SK-N-SH treated with all-trans-retinoic acid at 6 μM for 48 hours (cell line): ENCODE results near the gene CD101.
A peak's percentile ranks its signal among the peaks of the same experiment; 100 is the strongest.

ENCODE experiments used
- ATAC-seq: fragments of 200-7000 bp; cut with Tn5 transposase; 3 replicates; pipeline ENCODE4 v1.9.1; 2020; ENCODE audit warnings: mild to moderate bottlenecking, moderate library complexity
- ARNTL ChIP-seq: fragments of 450-650 bp; formaldehyde crosslinking; IDR thresholded peaks from 2 replicates; pipeline ENCODE4 v1.5.0; 2020; ENCODE audit warnings: low read depth, mild to moderate bottlenecking, moderate library complexity, borderline replicate concordance
- BACH2 ChIP-seq: fragments of 250-450 bp; sonication (Bioruptor Pico); IDR thresholded peaks from 2 replicates; pipeline ENCODE4 v1.9.0; 2021; ENCODE audit warnings: mild to moderate bottlenecking, borderline replicate concordance
- CREB5 ChIP-seq: fragments of 250-450 bp; sonication (Bioruptor Pico); IDR thresholded peaks from 2 replicates; pipeline ENCODE4 v1.5.1; 2020; ENCODE audit warnings: low read depth, mild to moderate bottlenecking, moderate library complexity
- CSDC2 ChIP-seq: fragments of 250-450 bp; sonication (Bioruptor Pico); IDR thresholded peaks from 2 replicates; pipeline ENCODE4 v1.5.0; 2020; ENCODE audit warnings: mild to moderate bottlenecking, moderate library complexity
- ESRRG ChIP-seq: fragments of 250-450 bp; sonication (Bioruptor Pico); IDR thresholded peaks from 2 replicates; pipeline ENCODE4 v1.6.1; 2021; ENCODE audit warnings: mild to moderate bottlenecking
- GLIS3 ChIP-seq: fragments of 250-450 bp; sonication (Bioruptor Pico); IDR thresholded peaks from 2 replicates; pipeline ENCODE4 v1.5.0; 2020; ENCODE audit warnings: mild to moderate bottlenecking, moderate library complexity
- ISL1 ChIP-seq: fragments of 250-450 bp; sonication (Bioruptor Pico); IDR thresholded peaks from 2 replicates; pipeline ENCODE4 v2.1.2; 2022; ENCODE audit warnings: mild to moderate bottlenecking, moderate library complexity
- OSR1 ChIP-seq: fragments of 250-450 bp; sonication (Bioruptor Pico); IDR thresholded peaks from 2 replicates; pipeline ENCODE4 v1.8.0; 2022; ENCODE audit warnings: moderate library complexity, mild to moderate bottlenecking, inconsistent platforms
- PPARA ChIP-seq: fragments of 250-450 bp; sonication (Bioruptor Pico); IDR thresholded peaks from 2 replicates; pipeline ENCODE4 v1.5.0; 2020; ENCODE audit warnings: mild to moderate bottlenecking, borderline replicate concordance
- RARB ChIP-seq: fragments of 250-450 bp; sonication (Bioruptor Pico); IDR thresholded peaks from 2 replicates; pipeline ENCODE4 v1.8.0; 2021; ENCODE audit warnings: mild to moderate bottlenecking, moderate library complexity
- SNAI2 ChIP-seq: fragments of 250-450 bp; sonication (Bioruptor Pico); IDR thresholded peaks from 2 replicates; pipeline ENCODE4 v1.5.0; 2020; ENCODE audit warnings: mild to moderate bottlenecking, moderate library complexity
- TCF4 ChIP-seq: fragments of 250-450 bp; sonication (Bioruptor Pico); IDR thresholded peaks from 2 replicates; pipeline ENCODE4 v1.8.0; 2021; ENCODE audit warnings: mild to moderate bottlenecking, moderate library complexity, borderline replicate concordance
- TOX ChIP-seq: fragments of 250-450 bp; sonication (Bioruptor Pico); IDR thresholded peaks from 2 replicates; pipeline ENCODE4 v1.8.0; 2021; ENCODE audit warnings: mild to moderate bottlenecking, moderate library complexity, borderline replicate concordance
- TSHZ2 ChIP-seq: fragments of 250-450 bp; sonication (Bioruptor Pico); IDR thresholded peaks from 2 replicates; pipeline ENCODE4 v1.5.0; 2020; ENCODE audit warnings: mild to moderate bottlenecking, moderate library complexity
- ZC3H10 ChIP-seq: fragments of 250-450 bp; sonication (Bioruptor Pico); IDR thresholded peaks from 2 replicates; pipeline ENCODE4 v1.5.1; 2021; ENCODE audit warnings: mild to moderate bottlenecking, moderate library complexity
- ZFP3 ChIP-seq: fragments of 250-450 bp; sonication (Bioruptor Pico); IDR thresholded peaks from 2 replicates; pipeline ENCODE4 v1.5.0; 2020; ENCODE audit warnings: mild to moderate bottlenecking, moderate library complexity
- ZFP30 ChIP-seq: fragments of 450-650 bp; formaldehyde crosslinking; IDR thresholded peaks from 2 replicates; pipeline ENCODE4 v1.5.0; 2022; ENCODE audit warnings: mild to moderate bottlenecking, moderate library complexity
- ZNF565 ChIP-seq: fragments of 450-650 bp; formaldehyde crosslinking; conservative IDR thresholded peaks from 2 replicates; pipeline ENCODE4 v1.5.0; 2020; ENCODE audit warnings: low read depth, mild to moderate bottlenecking, moderate library complexity
- ZNF70 ChIP-seq: fragments of 450-650 bp; formaldehyde crosslinking; IDR thresholded peaks from 2 replicates; pipeline ENCODE4 v1.5.0; 2020; ENCODE audit warnings: mild to moderate bottlenecking, moderate library complexity
- ZNF8 ChIP-seq: fragments of 450-650 bp; formaldehyde crosslinking; IDR thresholded peaks from 2 replicates; pipeline ENCODE4 v1.5.0; 2020; ENCODE audit warnings: mild to moderate bottlenecking, moderate library complexity
- TF ChIP-seq, protein P1 (sequence below): fragments of 250-450 bp; sonication (Bioruptor Pico); IDR thresholded peaks from 2 replicates; pipeline ENCODE4 v1.8.0; 2020; ENCODE audit warnings: mild to moderate bottlenecking, moderate library complexity, borderline replicate concordance
- TF ChIP-seq, protein P2 (sequence below): fragments of 250-450 bp; sonication (Bioruptor Pico); IDR thresholded peaks from 2 replicates; pipeline ENCODE4 v1.8.0; 2021; ENCODE audit warnings: low read depth, mild to moderate bottlenecking, moderate library complexity, borderline replicate concordance
- TF ChIP-seq, protein P3 (sequence below): fragments of 250-450 bp; sonication (Bioruptor Pico); IDR thresholded peaks from 2 replicates; pipeline ENCODE4 v1.5.1; 2021; ENCODE audit warnings: mild to moderate bottlenecking, moderate library complexity

Gene CD101

DNA sequence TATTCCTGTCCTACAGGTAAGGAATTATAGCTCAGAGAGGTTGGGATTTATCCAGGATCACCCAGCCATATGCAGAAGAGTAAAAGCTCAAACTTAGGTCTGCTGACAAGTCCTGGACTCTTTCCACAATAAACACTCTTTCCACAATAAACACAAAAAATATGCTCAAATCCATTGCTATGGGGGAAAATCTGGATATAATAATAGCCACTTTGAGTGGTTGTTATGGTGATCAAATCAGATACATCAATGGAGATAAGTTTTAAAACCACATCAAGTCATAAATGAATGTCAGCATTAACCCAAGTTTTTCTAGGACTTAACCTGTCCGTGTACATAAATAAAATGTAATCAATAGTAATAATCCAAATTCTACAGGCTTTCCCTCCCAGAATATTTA is 36.2 kb downstream of the CD101 start:
- no peak for TF ChIP-seq CSDC2
- TF ChIP-seq, protein P1, sequence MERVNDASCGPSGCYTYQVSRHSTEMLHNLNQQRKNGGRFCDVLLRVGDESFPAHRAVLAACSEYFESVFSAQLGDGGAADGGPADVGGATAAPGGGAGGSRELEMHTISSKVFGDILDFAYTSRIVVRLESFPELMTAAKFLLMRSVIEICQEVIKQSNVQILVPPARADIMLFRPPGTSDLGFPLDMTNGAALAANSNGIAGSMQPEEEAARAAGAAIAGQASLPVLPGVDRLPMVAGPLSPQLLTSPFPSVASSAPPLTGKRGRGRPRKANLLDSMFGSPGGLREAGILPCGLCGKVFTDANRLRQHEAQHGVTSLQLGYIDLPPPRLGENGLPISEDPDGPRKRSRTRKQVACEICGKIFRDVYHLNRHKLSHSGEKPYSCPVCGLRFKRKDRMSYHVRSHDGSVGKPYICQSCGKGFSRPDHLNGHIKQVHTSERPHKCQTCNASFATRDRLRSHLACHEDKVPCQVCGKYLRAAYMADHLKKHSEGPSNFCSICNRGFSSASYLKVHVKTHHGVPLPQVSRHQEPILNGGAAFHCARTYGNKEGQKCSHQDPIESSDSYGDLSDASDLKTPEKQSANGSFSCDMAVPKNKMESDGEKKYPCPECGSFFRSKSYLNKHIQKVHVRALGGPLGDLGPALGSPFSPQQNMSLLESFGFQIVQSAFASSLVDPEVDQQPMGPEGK (CRISPR knock-in tag): no peak
- peak; percentile 72; the same call in 1 of the 2 replicates for TF ChIP-seq TSHZ2 (CRISPR knock-in tag)
- TF ChIP-seq ISL1: no peak
- TF ChIP-seq OSR1 (CRISPR knock-in tag): no peak
- TF ChIP-seq BACH2: no peak
- TF ChIP-seq ZNF8: no peak
- TF ChIP-seq TCF4: peak; percentile 81
- no peak for TF ChIP-seq ZFP3 (CRISPR knock-in tag)
- no peak for TF ChIP-seq ZFP30 (CRISPR knock-in tag)
- ATAC-seq: no peak

- no peak for ATAC-seq
- TF ChIP-seq ISL1 (no peak), ZNF70 (CRISPR knock-in tag) (no peak), CSDC2 (no peak), GLIS3 (CRISPR knock-in tag) (no peak), PPARA (CRISPR knock-in tag) (no peak), RARB (CRISPR knock-in tag) (no peak), ZC3H10 (CRISPR knock-in tag) (no peak), TCF4 (no peak), ARNTL (CRISPR knock-in tag) (no peak)
- TF ChIP-seq, protein P2, sequence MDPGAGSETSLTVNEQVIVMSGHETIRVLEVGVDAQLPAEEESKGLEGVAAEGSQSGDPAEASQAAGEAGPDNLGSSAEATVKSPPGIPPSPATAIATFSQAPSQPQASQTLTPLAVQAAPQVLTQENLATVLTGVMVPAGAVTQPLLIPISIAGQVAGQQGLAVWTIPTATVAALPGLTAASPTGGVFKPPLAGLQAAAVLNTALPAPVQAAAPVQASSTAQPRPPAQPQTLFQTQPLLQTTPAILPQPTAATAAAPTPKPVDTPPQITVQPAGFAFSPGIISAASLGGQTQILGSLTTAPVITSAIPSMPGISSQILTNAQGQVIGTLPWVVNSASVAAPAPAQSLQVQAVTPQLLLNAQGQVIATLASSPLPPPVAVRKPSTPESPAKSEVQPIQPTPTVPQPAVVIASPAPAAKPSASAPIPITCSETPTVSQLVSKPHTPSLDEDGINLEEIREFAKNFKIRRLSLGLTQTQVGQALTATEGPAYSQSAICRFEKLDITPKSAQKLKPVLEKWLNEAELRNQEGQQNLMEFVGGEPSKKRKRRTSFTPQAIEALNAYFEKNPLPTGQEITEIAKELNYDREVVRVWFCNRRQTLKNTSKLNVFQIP (CRISPR knock-in tag): no peak
- TF ChIP-seq, protein P1 (CRISPR knock-in tag): no peak
Observed at GRCh38 chr1:117038236-117038635, 36.7 kb downstream of the CD101 start.

DNA sequence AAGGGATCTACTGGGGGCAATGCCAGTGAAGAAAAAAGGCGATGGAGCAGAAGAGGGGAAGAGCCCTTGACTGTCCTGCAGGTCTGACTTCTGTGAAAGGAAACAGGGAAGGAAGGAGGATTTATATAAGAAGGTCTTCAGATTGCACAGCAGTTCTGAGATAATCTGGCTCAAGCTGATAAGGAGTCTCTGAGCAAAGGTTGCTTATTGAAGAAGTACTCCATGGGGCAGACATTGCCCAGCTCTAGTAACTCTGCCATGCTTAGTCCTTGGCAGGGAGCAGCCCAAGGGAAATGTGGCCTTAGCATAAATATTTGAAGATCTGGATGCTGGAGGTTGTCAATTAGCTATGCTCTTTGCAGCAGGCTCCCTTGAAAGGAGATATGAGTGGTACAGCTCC is 42.7 kb downstream of the CD101 start:
- ATAC-seq: no peak
- no peak for TF ChIP-seq GLIS3 (CRISPR knock-in tag)
- TF ChIP-seq ARNTL (CRISPR knock-in tag): no peak
- TF ChIP-seq, protein P3, sequence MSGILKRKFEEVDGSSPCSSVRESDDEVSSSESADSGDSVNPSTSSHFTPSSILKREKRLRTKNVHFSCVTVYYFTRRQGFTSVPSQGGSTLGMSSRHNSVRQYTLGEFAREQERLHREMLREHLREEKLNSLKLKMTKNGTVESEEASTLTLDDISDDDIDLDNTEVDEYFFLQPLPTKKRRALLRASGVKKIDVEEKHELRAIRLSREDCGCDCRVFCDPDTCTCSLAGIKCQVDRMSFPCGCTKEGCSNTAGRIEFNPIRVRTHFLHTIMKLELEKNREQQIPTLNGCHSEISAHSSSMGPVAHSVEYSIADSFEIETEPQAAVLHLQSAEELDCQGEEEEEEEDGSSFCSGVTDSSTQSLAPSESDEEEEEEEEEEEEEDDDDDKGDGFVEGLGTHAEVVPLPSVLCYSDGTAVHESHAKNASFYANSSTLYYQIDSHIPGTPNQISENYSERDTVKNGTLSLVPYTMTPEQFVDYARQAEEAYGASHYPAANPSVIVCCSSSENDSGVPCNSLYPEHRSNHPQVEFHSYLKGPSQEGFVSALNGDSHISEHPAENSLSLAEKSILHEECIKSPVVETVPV: no peak
- no peak for TF ChIP-seq RARB (CRISPR knock-in tag)
- TF ChIP-seq SNAI2 (CRISPR knock-in tag): no peak
- TF ChIP-seq TOX: no peak
- no peak for TF ChIP-seq ZNF8
- TF ChIP-seq ZFP30 (CRISPR knock-in tag): no peak
- TF ChIP-seq ISL1: no peak
- TF ChIP-seq ZC3H10 (CRISPR knock-in tag): no peak
- no peak for TF ChIP-seq OSR1 (CRISPR knock-in tag)
- TF ChIP-seq, protein P1 (CRISPR knock-in tag): no peak
- no peak for TF ChIP-seq ZNF565 (CRISPR knock-in tag)
- TF ChIP-seq CSDC2: no peak
- no peak for TF ChIP-seq CREB5
- TF ChIP-seq ZFP3 (CRISPR knock-in tag): no peak
- no peak for TF ChIP-seq ZNF70 (CRISPR knock-in tag)
- no peak for TF ChIP-seq ESRRG (CRISPR knock-in tag)
- TF ChIP-seq, protein P2 (CRISPR knock-in tag): no peak
- TF ChIP-seq PPARA (CRISPR knock-in tag): no peak
